AG20443 (cell line): ENCODE results near the gene GSTCD.
"Not testable (repeated sequence)": the region's sequence is repeated elsewhere in the genome, so short reads cannot be mapped to it uniquely, and the experiment has no call there.

Experiments
- DNase-seq: peaks from one replicate; pipeline ENCODE4 v3.0.0; 2012; ENCODE audit warnings: low spot score, mixed read lengths

Gene GSTCD, protein sequence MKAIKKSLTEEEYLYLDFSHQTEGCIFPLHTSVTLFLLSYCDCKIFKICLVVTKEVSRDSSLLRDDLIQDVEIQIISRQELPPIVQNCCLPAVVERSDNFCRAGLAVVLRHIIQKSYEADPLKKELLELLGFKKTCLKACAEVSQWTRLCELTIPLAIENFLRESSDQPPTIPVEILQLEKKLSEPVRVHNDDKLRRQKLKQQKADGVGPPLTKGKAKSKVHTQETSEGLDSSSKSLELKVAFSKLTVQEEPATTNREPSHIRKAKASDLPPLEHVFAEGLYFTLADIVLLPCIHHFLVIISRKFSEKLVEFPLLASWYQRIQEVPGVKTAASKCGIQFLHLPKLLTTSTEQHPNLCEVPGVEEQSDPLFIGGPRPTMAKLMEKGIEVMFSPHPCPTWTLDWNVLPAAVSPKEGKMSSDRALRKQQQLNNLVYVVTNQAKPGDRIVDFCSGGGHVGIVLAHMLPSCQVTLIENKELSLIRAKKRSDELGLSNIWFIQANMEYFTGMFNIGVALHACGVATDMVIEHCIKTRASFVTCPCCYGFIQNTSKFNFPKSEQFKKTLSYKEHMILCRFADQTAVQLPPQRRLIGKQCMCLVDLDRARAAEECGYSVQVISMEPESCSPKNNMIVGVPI

DNA sequence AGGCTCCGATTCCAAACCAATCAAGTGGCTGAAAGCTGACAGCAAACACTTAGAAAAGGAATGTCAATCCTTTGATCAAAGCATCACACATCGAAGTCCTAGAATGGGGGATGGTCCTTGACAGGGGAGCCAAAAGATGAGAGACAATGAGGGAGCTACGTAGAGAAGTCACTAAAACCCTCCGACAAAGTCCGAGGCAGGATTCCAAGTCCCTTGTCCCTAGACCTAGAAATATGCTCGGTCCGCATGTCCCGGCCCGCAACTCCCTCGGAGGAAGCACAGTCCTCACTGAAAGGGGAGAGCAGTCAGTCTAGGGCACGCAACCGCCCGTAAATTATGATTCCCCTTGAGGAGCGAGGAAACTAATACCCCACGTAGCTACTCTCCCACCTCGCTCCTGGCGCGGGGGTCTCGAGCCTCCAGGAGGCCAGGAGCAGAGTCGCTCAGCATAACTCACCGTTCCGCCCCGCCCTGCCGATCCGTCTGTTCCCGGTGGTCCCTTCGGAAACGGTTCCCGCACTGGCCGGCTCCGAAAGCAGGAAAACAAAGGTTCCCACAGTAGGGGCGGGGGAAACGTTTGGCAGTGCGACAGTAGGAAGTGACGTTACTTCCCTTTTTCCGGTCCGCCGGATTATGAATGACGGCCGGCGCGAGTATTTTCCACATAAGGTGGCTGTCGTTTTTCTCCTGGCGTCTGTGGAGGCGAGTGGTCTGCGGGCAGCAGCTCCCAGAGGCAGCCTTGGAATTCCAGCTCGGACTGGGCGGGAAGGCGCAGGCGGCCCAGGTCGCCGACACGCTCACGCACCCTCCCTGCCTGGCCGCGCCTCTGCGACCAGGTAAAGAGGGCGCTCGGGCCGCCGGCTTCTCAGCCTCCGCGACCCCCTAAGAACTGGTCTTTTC lies at the start of gene GSTCD, which contains the start of gene INTS12:
Gene GSTCD (plus strand): TSS at position 604 of the 900 bp plus-strand sequence. CDS start 8,830 bp downstream, outside the sequence.
Gene INTS12 (minus strand): TSS at position 509 of the 900 bp plus-strand sequence. CDS start 8,684 bp downstream, outside the sequence.
- peak; percentile 95 for DNase-seq

- no peak for DNase-seq
Observed at GRCh38 chr4:105659190-105659589, 49.4 kb upstream of the GSTCD start.

- DNase-seq, result no peak
Observed at GRCh38 chr4:105661028-105661427, 47.6 kb upstream of the GSTCD start.

GRCh38 chr4:105662935-105663675 lies 45.5 kb upstream of the GSTCD start:
- no peak for DNase-seq

DNA sequence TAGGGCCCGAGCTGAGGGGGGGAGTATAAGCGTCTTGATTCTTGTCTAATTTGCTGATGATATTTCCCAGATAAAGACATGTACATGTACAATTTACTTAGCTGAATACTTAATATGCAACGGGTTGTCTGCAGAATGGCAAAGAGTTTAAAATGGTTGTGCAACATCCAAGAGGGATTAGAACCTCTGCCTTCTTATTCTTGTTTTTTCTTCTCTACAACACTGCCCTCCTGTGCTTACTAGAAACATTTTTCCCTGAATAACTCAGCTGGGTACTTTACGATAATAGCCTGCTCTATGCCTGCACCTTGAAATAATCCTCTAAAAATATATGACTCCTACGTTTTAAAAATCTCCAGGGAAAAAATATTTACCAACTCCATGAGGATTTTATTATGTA lies 41.9 kb upstream of the GSTCD start:
- peak; percentile 16 for DNase-seq

GRCh38 chr4:105670684-105671083 lies 37.9 kb upstream of the GSTCD start:
- DNase-seq, result no peak

- DNase-seq, result no peak
Observed at GRCh38 chr4:105671301-105671700, 37.3 kb upstream of the GSTCD start.

GRCh38 chr4:105674011-105674410 lies 34.6 kb upstream of the GSTCD start:
- DNase-seq, result no peak

DNA sequence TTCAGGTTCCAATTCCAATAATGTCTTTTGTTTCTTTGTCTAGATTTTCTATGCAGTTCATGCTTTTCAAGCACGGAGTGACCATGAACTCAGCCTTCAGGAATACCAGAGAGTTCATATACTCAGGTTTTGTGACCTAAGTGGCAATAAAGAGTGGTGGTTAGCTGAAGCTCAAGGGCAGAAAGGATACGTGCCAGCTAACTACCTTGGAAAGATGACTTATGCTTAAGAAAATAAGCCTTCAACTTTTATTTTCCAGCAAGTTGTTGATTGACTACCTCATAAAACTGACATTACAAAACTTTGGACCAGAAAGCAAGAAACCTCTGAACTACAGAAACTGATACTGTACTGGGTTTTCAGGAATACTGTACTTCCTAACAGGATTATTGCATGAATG lies 30.9 kb upstream of the GSTCD start:
- DNase-seq, result no peak

GRCh38 chr4:105679186-105679585 lies 29.4 kb upstream of the GSTCD start:
- no peak for DNase-seq

DNA sequence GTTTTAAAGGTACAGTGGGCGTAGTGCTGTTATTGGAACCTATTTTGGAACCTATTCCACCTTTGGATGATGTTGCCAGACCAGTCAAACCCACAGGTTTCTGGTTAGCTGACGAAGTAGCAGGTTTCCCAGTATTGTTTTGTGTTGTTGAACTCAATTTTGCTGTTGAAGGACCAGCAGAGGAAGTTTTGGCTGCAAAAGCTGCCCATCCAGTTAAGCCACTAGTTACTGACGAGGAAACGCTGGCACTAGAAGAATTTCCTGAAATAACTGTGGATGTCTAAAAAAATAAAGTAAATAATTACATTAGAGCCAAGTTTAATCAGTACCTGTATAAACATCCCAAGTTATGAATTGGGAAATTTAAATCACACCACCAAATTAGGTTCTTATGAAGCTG lies 25.5 kb upstream of the GSTCD start:
- no peak for DNase-seq

- no peak for DNase-seq
Observed at GRCh38 chr4:105686571-105686970, 22.0 kb upstream of the GSTCD start.

DNA sequence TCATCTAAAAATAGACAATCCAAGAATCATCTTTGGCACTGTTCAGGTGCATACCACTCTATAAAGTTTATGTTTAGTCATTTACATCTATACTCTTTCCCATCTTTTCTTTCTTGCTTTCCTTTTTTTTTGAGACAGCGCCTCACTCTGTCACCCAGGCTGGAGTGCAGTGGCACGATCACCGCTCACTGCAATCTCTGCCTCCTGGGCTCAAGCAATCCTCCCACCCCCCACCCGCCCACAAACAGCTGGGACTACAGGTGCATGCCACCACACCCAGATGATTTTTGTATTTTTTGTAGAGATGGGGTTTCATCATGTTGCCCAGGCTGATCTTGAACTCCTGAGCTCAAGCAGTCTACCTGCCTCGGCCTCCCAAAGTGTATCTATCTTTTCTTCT lies 13.8 kb upstream of the GSTCD start:
- not testable (repeated sequence) for DNase-seq

- not testable (repeated sequence) for DNase-seq
Observed at GRCh38 chr4:105695832-105696231, 12.8 kb upstream of the GSTCD start.

- no peak for DNase-seq
Observed at GRCh38 chr4:105698607-105699006, 10.0 kb upstream of the GSTCD start.

DNA sequence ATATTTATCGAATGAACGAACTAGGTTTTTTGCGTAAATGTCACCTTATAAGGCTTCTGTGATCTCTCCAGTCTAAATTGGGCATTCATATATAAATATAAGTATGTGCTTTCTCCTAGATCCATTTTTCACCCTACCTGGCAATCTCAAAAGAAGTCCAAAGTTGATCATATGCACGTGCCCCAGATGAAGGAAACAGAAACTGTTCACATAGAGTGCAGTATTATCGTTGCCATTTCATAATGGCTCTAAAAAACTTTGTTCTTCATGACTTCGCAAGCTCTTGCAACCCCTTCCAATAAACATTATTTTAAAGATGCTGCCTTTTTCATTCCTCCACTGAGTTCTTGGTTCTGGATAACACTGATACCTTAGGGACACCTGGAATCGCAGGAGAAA lies 803 bp upstream of the GSTCD start:
- DNase-seq, result no peak

GRCh38 chr4:105709081-105709450 lies 482 bp downstream of the GSTCD start:
- DNase-seq, result no peak

DNA sequence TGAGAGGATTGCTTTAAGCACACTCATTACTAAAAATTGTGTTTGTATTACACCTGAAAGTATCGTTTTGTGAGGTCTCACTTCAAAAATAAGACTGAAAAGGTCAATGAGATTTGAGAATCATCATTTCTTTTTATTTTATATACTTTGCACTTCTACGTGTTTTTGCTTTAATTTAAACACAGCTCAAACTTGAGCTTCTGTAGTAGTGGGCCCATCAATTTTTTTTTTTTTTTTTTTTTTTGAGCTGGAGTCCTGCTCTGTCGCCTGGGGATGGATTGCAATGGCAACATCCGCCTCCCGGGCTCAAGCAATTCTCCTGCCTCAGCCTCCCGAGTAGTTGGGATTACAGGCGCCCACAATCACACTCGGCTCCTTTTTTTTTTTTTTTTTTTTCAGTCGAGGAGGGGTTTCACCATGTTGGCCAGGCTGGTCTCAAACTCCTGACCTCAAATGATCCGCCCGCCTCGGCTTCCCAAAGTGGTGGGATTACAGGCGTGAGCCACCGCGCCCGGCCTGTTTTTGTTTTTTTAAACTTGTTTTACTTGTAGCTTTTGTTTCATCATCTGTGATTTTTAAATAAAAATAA lies 1.5 kb downstream of the GSTCD start:
- no peak for DNase-seq

DNA sequence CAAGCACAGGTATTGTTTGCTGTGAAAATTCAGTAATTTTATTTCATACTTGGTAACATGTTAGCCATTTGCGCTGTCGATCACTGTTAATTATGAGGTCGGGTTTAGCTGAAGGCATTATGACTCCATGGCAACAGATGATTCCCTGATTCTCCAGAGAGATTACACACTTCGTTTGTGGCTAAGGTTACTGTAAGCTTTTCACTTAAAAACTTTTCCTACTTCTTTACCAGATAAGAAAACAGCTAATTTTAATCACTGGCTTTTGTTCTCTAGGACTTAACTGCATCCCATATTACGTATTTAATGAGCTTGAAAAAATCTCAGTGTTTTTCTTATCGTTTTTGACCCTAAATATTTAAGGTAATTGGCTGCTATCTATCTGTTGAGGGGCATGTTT lies 2.1 kb downstream of the GSTCD start:
- DNase-seq, result no peak

DNA sequence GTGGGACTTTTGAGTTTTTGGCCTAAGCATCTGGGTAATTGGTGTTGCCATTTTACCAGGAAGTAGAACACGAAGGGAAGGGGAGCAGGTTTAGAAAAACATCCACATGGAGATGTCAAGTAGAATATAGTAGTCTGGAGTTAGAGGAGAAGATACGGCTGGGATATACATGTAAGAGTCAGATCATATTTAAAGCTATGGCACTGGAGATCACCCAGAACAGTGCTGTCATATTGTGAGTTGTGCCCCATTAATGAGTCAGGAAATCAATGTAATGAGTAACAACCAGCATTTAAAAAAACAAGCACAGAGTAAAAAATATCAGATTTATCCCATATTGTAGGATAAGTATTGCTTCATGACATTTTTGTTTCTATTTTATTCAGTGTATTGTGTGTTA lies 4.2 kb downstream of the GSTCD start:
- DNase-seq, result no peak

GRCh38 chr4:105714071-105714521 lies 5.5 kb downstream of the GSTCD start:
- no peak for DNase-seq
